CD8-positive, alpha-beta memory T cell (primary cell): Measurements from ENCODE around the gene SBK3. TPM values are rescaled to one million over a fixed set of nuclear protein-coding genes. Genes with fewer than 3 reads are reported as not detected.
A peak's percentile ranks its signal among the peaks of the same experiment; 100 is the strongest.

Experiments
- CTCF ChIA-PET: fragments of 350-600 bp; sonication (Branson Sonifier 250); formaldehyde crosslinking; loops from one replicate; lab custom pipeline; 2021; ENCODE audit warnings: antibody characterized with exemption; lab: Charles Lee
- POLR2A ChIA-PET: fragments of 350-600 bp; sonication (Branson Sonifier 250); formaldehyde crosslinking; loops from one replicate; lab custom pipeline; 2021; ENCODE audit warnings: antibody characterized with exemption; lab: Charles Lee
- DNase-seq, 5 donors: peaks; one replicate each; pipeline versions ENCODE4 v3.0.0 to v3.0.0-alpha.2; 2020 to 2022; ENCODE audit warnings: mixed read lengths in 1 of 5
- H3K27ac ChIP-seq: one replicate; pipeline ENCODE4 v1.7.0; 2013; ENCODE audit warnings: low read depth, mild to moderate bottlenecking, low read length, moderate library complexity
- H3K27me3 ChIP-seq: 2 replicates; pipeline ENCODE4 v1.7.0; 2013; ENCODE audit warnings: low read length, mild to moderate bottlenecking; ENCODE audit not compliant: insufficient read depth, poor library complexity, severe bottlenecking
- H3K36me3 ChIP-seq: 2 replicates; pipeline ENCODE4 v1.7.0; 2013; ENCODE audit warnings: mild to moderate bottlenecking, low read length, moderate library complexity; ENCODE audit not compliant: insufficient read depth
- H3K4me1 ChIP-seq: 2 replicates; pipeline ENCODE4 v1.7.0; 2013; ENCODE audit warnings: mild to moderate bottlenecking, low read length, moderate library complexity; ENCODE audit not compliant: insufficient read depth
- H3K4me3 ChIP-seq: 2 replicates; pipeline ENCODE4 v1.7.0; 2013; ENCODE audit warnings: mild to moderate bottlenecking, low read length
- H3K9me3 ChIP-seq: 2 replicates; pipeline ENCODE4 v1.7.0; 2013; ENCODE audit warnings: mild to moderate bottlenecking, low read length
- H3K27ac Mint-ChIP-seq, 8 donors: one replicate each; pipeline ENCODE4 v1.8.0; 2020 to 2021; ENCODE audit warnings: mixed read lengths in 8 of 8, mild to moderate bottlenecking in 6 of 8, inconsistent platforms in 3 of 8, moderate library complexity in 3 of 8
- H3K27me3 Mint-ChIP-seq, 2 donors: one replicate each; pipeline ENCODE4 v1.8.0; 2020 to 2021; ENCODE audit warnings: mixed read lengths in 2 of 2, mild to moderate bottlenecking in 1 of 2, moderate library complexity in 1 of 2
- H3K36me3 Mint-ChIP-seq, 3 donors: one replicate each; pipeline ENCODE4 v1.8.0; 2020 to 2021; ENCODE audit warnings: mixed read lengths in 3 of 3, inconsistent platforms in 1 of 3, mild to moderate bottlenecking in 1 of 3
- H3K4me1 Mint-ChIP-seq, 3 donors: one replicate each; pipeline ENCODE4 v1.8.0; 2020 to 2021; ENCODE audit warnings: mixed read lengths in 3 of 3, inconsistent platforms in 1 of 3, mild to moderate bottlenecking in 1 of 3
- H3K4me3 Mint-ChIP-seq, 7 donors: one replicate each; pipeline ENCODE4 v1.8.0; 2020 to 2021; ENCODE audit warnings: mixed read lengths in 7 of 7, mild to moderate bottlenecking in 6 of 7, moderate library complexity in 4 of 7, inconsistent platforms in 2 of 7
- H3K9me3 Mint-ChIP-seq, 5 donors: one replicate each; pipeline ENCODE4 v1.8.0; 2020 to 2022; ENCODE audit warnings: mixed read lengths in 5 of 5, mild to moderate bottlenecking in 3 of 5, moderate library complexity in 2 of 5, inconsistent platforms in 1 of 5
- polyA plus RNA-seq: library from polyadenylated mRNA; unstranded; fragments of 300-500 nt; fragmentation: Illumina TruSeq; gene quantifications from one replicate; pipeline ENCODE4 v1.2.3, GENCODE V29; 2021
- total RNA-seq, 2 experiments: library from RNA; stranded (reverse); gene quantifications; one replicate each; pipeline ENCODE4 v1.2.3, GENCODE V29; 2021

The SBK3 gene
- total and polyA plus RNA-seq, 3 experiments from 2014 or later = not detected

GRCh38 chr19:55543567-55543966 lies 1.8 kb downstream of the SBK3 start:
- Histone ChIP-seq H3K27ac (no peak overlapping the region), H3K9me3 (no peaks in the 10 kb centered on the region), H3K36me3 (no peaks in the 10 kb centered on the region), H3K4me1 (no peaks in the 10 kb centered on the region), H3K4me3 (no peak overlapping the region), H3K27me3 (no peaks in the 10 kb centered on the region)
- DNase-seq = no peak
- ChIA-PET CTCF (no interaction called here), POLR2A (no interaction called here)
- H3K4me3 Mint-ChIP-seq = no peak overlapping the region
- no peaks in the 10 kb centered on the region for H3K36me3 Mint-ChIP-seq
- H3K4me1 Mint-ChIP-seq = no peaks in the 10 kb centered on the region
- no peaks in the 10 kb centered on the region for H3K9me3 Mint-ChIP-seq
- H3K27ac Mint-ChIP-seq = no peak overlapping the region
- peaks cover 6 to 32% of the 10 kb centered on the region in 2 donors for H3K27me3 Mint-ChIP-seq

DNA sequence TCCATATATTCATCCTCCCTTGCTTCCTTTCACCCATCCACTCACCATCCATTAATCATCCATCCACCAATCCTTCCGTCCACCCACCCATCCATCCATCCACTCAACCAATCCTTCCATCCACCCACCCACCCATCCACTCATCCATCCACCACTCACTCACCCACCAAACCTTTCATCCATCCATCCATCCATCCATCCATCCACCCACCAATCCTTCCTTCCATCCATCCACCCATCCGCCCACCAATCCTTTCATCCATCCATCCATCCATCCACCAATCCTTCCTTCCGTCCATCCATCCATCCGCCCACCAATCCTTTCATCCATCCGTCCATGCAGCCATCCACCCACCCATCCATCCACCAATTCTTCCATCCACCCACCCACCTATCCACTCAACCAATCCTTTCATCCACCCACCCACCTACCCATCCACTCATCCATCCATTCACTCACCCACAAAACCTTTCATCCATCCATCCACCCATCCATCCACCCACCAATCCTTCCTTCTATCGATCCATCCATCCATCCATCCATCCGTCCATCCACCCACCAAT lies 3.0 kb downstream of the SBK3 start:
- Histone ChIP-seq H3K27me3 (no peaks in the 10 kb centered on the region), H3K36me3 (no peaks in the 10 kb centered on the region), H3K27ac (no peak overlapping the region), H3K4me3 (no peak overlapping the region), H3K4me1 (no peaks in the 10 kb centered on the region), H3K9me3 (no peaks in the 10 kb centered on the region)
- Mint-ChIP-seq H3K4me3 (no peak overlapping the region), H3K27ac (peak overlapping the region in 1 of 8 donors; percentile 9), H3K27me3 (peaks cover 1 to 21% of the 10 kb centered on the region in 2 donors), H3K4me1 (no peaks in the 10 kb centered on the region), H3K9me3 (no peaks in the 10 kb centered on the region), H3K36me3 (no peaks in the 10 kb centered on the region)
- ChIA-PET CTCF (no interaction called here), POLR2A (no interaction called here)
- no peak for DNase-seq

DNA sequence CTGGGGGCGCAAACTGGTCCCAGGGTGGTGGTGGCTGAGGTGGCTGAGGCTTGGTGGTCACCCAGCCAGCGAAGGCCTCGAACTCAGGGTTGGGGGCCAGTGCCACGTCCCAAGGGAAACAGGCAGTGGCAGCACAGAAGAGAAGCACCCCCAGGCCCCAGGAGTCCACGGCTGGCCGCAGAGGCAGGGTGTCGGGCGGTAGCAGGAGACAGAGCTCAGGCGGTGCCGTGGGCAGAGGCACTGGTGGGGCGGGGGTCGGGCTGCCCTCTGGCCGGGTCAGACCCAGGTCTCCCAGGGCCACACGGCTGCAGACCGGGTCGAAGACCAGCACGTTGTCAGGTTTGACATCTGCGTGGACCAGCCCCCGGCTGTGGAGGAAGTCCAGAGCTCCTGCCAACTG lies 4.3 kb downstream of the SBK3 start:
- no peak overlapping the region for H3K27ac ChIP-seq
- Mint-ChIP-seq H3K4me3 (no peak overlapping the region), H3K27me3 (peaks cover 0 to 17% of the 10 kb centered on the region in 2 donors), H3K9me3 (no peaks in the 10 kb centered on the region), H3K27ac (no peak overlapping the region), H3K36me3 (no peaks in the 10 kb centered on the region), H3K4me1 (no peaks in the 10 kb centered on the region)
- no peaks in the 10 kb centered on the region for H3K27me3 ChIP-seq
- no peaks in the 10 kb centered on the region for H3K4me1 ChIP-seq
- H3K4me3 ChIP-seq = no peak overlapping the region
- POLR2A ChIA-PET = no interaction called here
- DNase-seq = no peak
- CTCF ChIA-PET = no interaction called here
- no peaks in the 10 kb centered on the region for H3K36me3 ChIP-seq
- H3K9me3 ChIP-seq = no peaks in the 10 kb centered on the region

- H3K4me1 ChIP-seq = no peaks in the 10 kb centered on the region
- H3K27ac ChIP-seq = no peak overlapping the region
- H3K36me3 ChIP-seq = no peaks in the 10 kb centered on the region
- no peak overlapping the region for H3K4me3 ChIP-seq
- POLR2A ChIA-PET = no interaction called here
- no peak for DNase-seq
- H3K27me3 Mint-ChIP-seq = peaks cover 0 to 13% of the 10 kb centered on the region in 2 donors
- H3K27ac Mint-ChIP-seq = no peak overlapping the region
- H3K27me3 ChIP-seq = no peaks in the 10 kb centered on the region
- H3K9me3 ChIP-seq = no peaks in the 10 kb centered on the region
- CTCF ChIA-PET = no interaction called here
- H3K4me1 Mint-ChIP-seq = no peaks in the 10 kb centered on the region
- H3K36me3 Mint-ChIP-seq = no peaks in the 10 kb centered on the region
- no peak overlapping the region for H3K4me3 Mint-ChIP-seq
- H3K9me3 Mint-ChIP-seq = no peaks in the 10 kb centered on the region
Observed at GRCh38 chr19:55540619-55541018, 4.7 kb downstream of the SBK3 start.

GRCh38 chr19:55539090-55539984 lies 6.0 kb downstream of the SBK3 start:
- Mint-ChIP-seq H3K36me3 (no peaks in the 10 kb centered on the region), H3K4me1 (no peaks in the 10 kb centered on the region), H3K4me3 (no peak overlapping the region), H3K27me3 (peaks cover 1 to 7% of the 10 kb centered on the region in 2 donors), H3K27ac (peak overlapping the region in 1 of 8 donors; percentile 32), H3K9me3 (no peaks in the 10 kb centered on the region)
- H3K9me3 ChIP-seq = no peaks in the 10 kb centered on the region
- no peak overlapping the region for H3K27ac ChIP-seq
- H3K4me3 ChIP-seq = no peak overlapping the region
- H3K36me3 ChIP-seq = no peaks in the 10 kb centered on the region
- no peak for DNase-seq
- ChIA-PET POLR2A (no interaction called here), CTCF (no interaction called here)
- H3K4me1 ChIP-seq = no peaks in the 10 kb centered on the region
- H3K27me3 ChIP-seq = no peaks in the 10 kb centered on the region

- Mint-ChIP-seq H3K36me3 (no peaks in the 10 kb centered on the region), H3K9me3 (no peaks in the 10 kb centered on the region), H3K27ac (no peak overlapping the region), H3K27me3 (peaks cover 0 to 6% of the 10 kb centered on the region in 2 donors), H3K4me3 (no peak overlapping the region), H3K4me1 (no peaks in the 10 kb centered on the region)
- POLR2A ChIA-PET = no interaction called here
- CTCF ChIA-PET = no interaction called here
- Histone ChIP-seq H3K4me3 (no peak overlapping the region), H3K9me3 (no peaks in the 10 kb centered on the region), H3K36me3 (no peaks in the 10 kb centered on the region), H3K4me1 (no peaks in the 10 kb centered on the region), H3K27me3 (no peaks in the 10 kb centered on the region), H3K27ac (no peak overlapping the region)
- no peak for DNase-seq
Observed at GRCh38 chr19:55538132-55538531, 7.2 kb downstream of the SBK3 start.

- H3K27me3 ChIP-seq = no peaks in the 10 kb centered on the region
- H3K4me3 ChIP-seq = no peak overlapping the region
- POLR2A ChIA-PET = no interaction called here
- no peak for DNase-seq
- H3K36me3 ChIP-seq = no peaks in the 10 kb centered on the region
- Mint-ChIP-seq H3K27me3 (peaks cover 0 to 6% of the 10 kb centered on the region in 2 donors), H3K9me3 (no peaks in the 10 kb centered on the region), H3K36me3 (no peaks in the 10 kb centered on the region), H3K4me3 (no peak overlapping the region), H3K27ac (no peak overlapping the region), H3K4me1 (no peaks in the 10 kb centered on the region)
- H3K4me1 ChIP-seq = no peaks in the 10 kb centered on the region
- no peaks in the 10 kb centered on the region for H3K9me3 ChIP-seq
- H3K27ac ChIP-seq = no peak overlapping the region
- CTCF ChIA-PET = no interaction called here
Observed at GRCh38 chr19:55537741-55538111, 7.6 kb downstream of the SBK3 start.

GRCh38 chr19:55536951-55537740 lies 8.2 kb downstream of the SBK3 start, which contains the start of gene SBK2:
TSS of gene SBK2 (minus strand) at chr19:55537133. CDS start at chr19:55536294, 839 bp downstream.
- DNase-seq = no peak
- Mint-ChIP-seq H3K27ac (no peak within 1 kb of the TSS), H3K4me1 (no peaks in the 10 kb centered on the region), H3K9me3 (no peaks in the 10 kb centered on the region), H3K4me3 (no peak within 1 kb of the TSS), H3K36me3 (no peaks in the 10 kb centered on the region), H3K27me3 (peaks cover 0 to 6% of the 10 kb centered on the region in 2 donors)
- Histone ChIP-seq H3K9me3 (no peaks in the 10 kb centered on the region), H3K27ac (no peak within 1 kb of the TSS), H3K4me1 (no peaks in the 10 kb centered on the region), H3K36me3 (no peaks in the 10 kb centered on the region), H3K27me3 (no peaks in the 10 kb centered on the region), H3K4me3 (no peak within 1 kb of the TSS)
- ChIA-PET CTCF (no interaction called here), POLR2A (no interaction called here)
